ENCODE measurements around the gene MTHFSD. TPM values are rescaled to one million over a fixed set of nuclear protein-coding genes. Genes with fewer than 3 reads are reported as not detected.

The MTHFSD gene
- total and polyA plus RNA-seq, 2 of the 8 experiments (the other 6 are each of a cell fraction or from before 2014, with no cell fraction given), result 7.1 to 9.8 TPM

DNA sequence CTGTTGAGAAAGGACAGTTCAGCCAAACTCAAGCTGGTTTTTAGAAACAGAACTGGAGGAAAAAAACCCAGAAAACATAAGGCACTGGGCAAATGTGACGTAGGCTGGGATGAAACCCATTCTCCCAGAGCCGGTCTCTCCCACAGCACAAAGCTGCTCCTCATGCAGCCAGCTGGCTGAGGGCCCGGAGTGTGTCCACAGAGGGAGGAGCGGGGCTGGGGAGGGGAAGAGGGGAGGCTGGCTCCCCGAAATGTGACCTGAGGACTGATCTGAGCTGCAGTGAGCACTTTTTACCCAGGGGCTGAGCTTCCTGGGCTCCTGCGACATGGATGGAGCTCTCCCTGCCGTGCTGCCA lies 23.9 kb downstream of the MTHFSD start:
- no peak for FAIRE-seq
- no peaks in the 10 kb centered on the region for H3K23me2 ChIP-seq (ENCODE audit: low read depth, low read length)
- no peak overlapping the region for H2AFZ ChIP-seq (ENCODE audit: low read length)
- no peak overlapping the region for H3K56ac ChIP-seq (replicated peaks; ENCODE audit: insufficient read length, low read depth, low read length)
- H4K20me1 ChIP-seq (replicated peaks in 1 of 2; ENCODE audit: control insufficient read depth in 1 of 2, insufficient read depth in 2 of 2, low read length in 2 of 2), result no peaks in the 10 kb centered on the region
- no peak overlapping the region for H4K5ac ChIP-seq (ENCODE audit: insufficient read length, low read depth, low read length)
- no peak overlapping the region for H2BK12ac ChIP-seq (ENCODE audit: low read depth, low read length)
- no peak overlapping the region for H2BK20ac ChIP-seq (ENCODE audit: low read length)
- H3K9me3 ChIP-seq (ENCODE audit: insufficient read depth in 2 of 2, low read depth in 1 of 2, low read length in 1 of 2), result peaks cover 3 to 12% of the 10 kb centered on the region in 2 experiments; a peak in 2 of 4 replicates
- H3K14ac ChIP-seq (ENCODE audit: insufficient read length), result no peak overlapping the region
- peak overlapping the region in 1 of 4 experiments; percentile 7; a peak in 1 of 7 replicates for H3K9ac ChIP-seq (replicated peaks in 1 of 4; ENCODE audit: extremely low read depth in 1 of 4, low read depth in 3 of 4, low read length in 3 of 4)
- POLR2A ChIA-PET (ENCODE audit: partially characterized antibody), result no interaction called here
- no peak overlapping the region for H2BK5ac ChIP-seq (ENCODE audit: low read depth, low read length)
- no peak overlapping the region for H2BK120ac ChIP-seq (replicated peaks; ENCODE audit: low read depth, low read length)
- no peaks in the 10 kb centered on the region for H3K79me1 ChIP-seq (ENCODE audit: low read depth, low read length)
- H3K4me1 ChIP-seq (replicated peaks in 1 of 4; ENCODE audit: control insufficient read depth in 3 of 4, insufficient read depth in 4 of 4, low read length in 3 of 4), result no peaks in the 10 kb centered on the region
- H3K27ac ChIP-seq (ENCODE audit: low read depth, low read length), result no peak overlapping the region
- H3K36me3 ChIP-seq (ENCODE audit: control insufficient read depth in 2 of 4, insufficient read depth in 4 of 4, low read length in 3 of 4), result no peaks in the 10 kb centered on the region
- H3K4ac ChIP-seq (replicated peaks; ENCODE audit: insufficient read length, low read depth, low read length), result no peak overlapping the region
- no peak overlapping the region for H2AK5ac ChIP-seq (ENCODE audit: low read depth, low read length)
- no peak overlapping the region for H2BK15ac ChIP-seq (ENCODE audit: low read length)
- DNase-seq (ENCODE audit: low read depth in 1 of 2, low spot score in 2 of 2), result no peak
- no peak overlapping the region for H4K91ac ChIP-seq (replicated peaks; ENCODE audit: insufficient read length, low read length)
- WGBS, 2 experiments (ENCODE audit: extremely low coverage in 1 of 2, insufficient coverage in 1 of 2, insufficient read length in 1 of 2, insufficient replicate concordance in 2 of 2, low coverage in 1 of 2, low lambda C conversion rate in 2 of 2, missing lambda C conversion rate in 1 of 2), result 92% methylated on average over 3 of the region's 7 CpGs; no CpG with 5 or more reads in 1 of the 2 experiments
- no peaks in the 10 kb centered on the region for H3K27me3 ChIP-seq (replicated peaks in 1 of 4; ENCODE audit: control insufficient read depth in 3 of 4, extremely low read depth in 1 of 4, insufficient read depth in 3 of 4, low read length in 3 of 4)
- H4K8ac ChIP-seq (ENCODE audit: extremely low read depth, insufficient read depth, low read length), result no peak overlapping the region
- H3K18ac ChIP-seq (ENCODE audit: extremely low read depth, low read length), result no peak overlapping the region
- no peaks in the 10 kb centered on the region for H3K79me2 ChIP-seq (ENCODE audit: control insufficient read depth in 1 of 2, insufficient read depth in 2 of 2, low read length in 2 of 2)
- no peak overlapping the region for H3K23ac ChIP-seq (ENCODE audit: insufficient read length)
- no peak overlapping the region for H3K4me3 ChIP-seq (ENCODE audit: extremely low read depth in 1 of 4, insufficient read depth in 2 of 4, low read depth in 3 of 4, low read length in 4 of 4)
- no peak overlapping the region for H3K4me2 ChIP-seq (ENCODE audit: insufficient read depth in 1 of 2, low read depth in 2 of 2, low read length in 2 of 2)
- CTCF ChIA-PET (ENCODE audit: partially characterized antibody), result interaction anchor here (0.9 to 2.4 kb wide), 2 partner anchors 10 to 12 kb away, joined by 3 to 16 read pairs; no protein-coding TSS in a partner anchor
- TF ChIP-seq RAD21 (IDR thresholded peaks at IDR 0.05 in 1 of 2, conservative IDR thresholded peaks at IDR 0.05 in 1 of 2; ENCODE audit: low read depth in 2 of 2, low read length in 2 of 2) (no peak), POLR2AphosphoS5 (IDR thresholded peaks at IDR 0.05; ENCODE audit: low read depth, low read length) (no peak), CBX8 (IDR thresholded peaks at IDR 0.05; ENCODE audit: borderline replicate concordance, low read depth, low read length) (no peak), HDAC2 (IDR thresholded peaks at IDR 0.05; ENCODE audit: borderline replicate concordance in 1 of 2, low read depth in 2 of 2, low read length in 2 of 2) (no peak), EP300 (IDR thresholded peaks at IDR 0.05; ENCODE audit: borderline replicate concordance in 1 of 2, low read depth in 2 of 2, low read length in 2 of 2) (no peak), CHD2 (IDR thresholded peaks at IDR 0.05; ENCODE audit: low read length) (no peak), FOSL1 (IDR thresholded peaks at IDR 0.05; ENCODE audit: insufficient read depth, low read depth, low read length) (no peak), RBBP5 (IDR thresholded peaks at IDR 0.05; ENCODE audit: borderline replicate concordance, low read depth, low read length) (no peak), SIRT6 (IDR thresholded peaks at IDR 0.05; ENCODE audit: low read length) (no peak), POU5F1 (IDR thresholded peaks at IDR 0.05; ENCODE audit: low read depth, low read length) (no peak), HDAC6 (IDR thresholded peaks at IDR 0.05; ENCODE audit: low read depth, low read length) (no peak), BRCA1 (IDR thresholded peaks at IDR 0.05; ENCODE audit: low read depth, low read length) (no peak), KDM5A (IDR thresholded peaks at IDR 0.05; ENCODE audit: low read length) (no peak)
- TF ChIP-seq, protein P1, sequence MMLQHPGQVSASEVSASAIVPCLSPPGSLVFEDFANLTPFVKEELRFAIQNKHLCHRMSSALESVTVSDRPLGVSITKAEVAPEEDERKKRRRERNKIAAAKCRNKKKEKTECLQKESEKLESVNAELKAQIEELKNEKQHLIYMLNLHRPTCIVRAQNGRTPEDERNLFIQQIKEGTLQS (IDR thresholded peaks at IDR 0.05; ENCODE audit: insufficient read depth, low read depth, low read length), result no peak

Measured in H1 (cell line).